Uterus (tissue), 4 donors: ENCODE data around the gene ACOT13. TPM values are rescaled to one million over a fixed set of nuclear protein-coding genes. Genes with fewer than 3 reads are reported as not detected.

ENCODE experiments used
- DNase-seq, 2 donors: peaks; one replicate each; pipeline ENCODE4 v3.0.0-alpha.2; 2019 to 2020
- H3K27ac ChIP-seq, 2 donors: fragments of 200-600 bp; sonication (generic); 1 replicate in 1 of 2; 2 replicates in 1 of 2; pipeline ENCODE4 v1.5.1; 2016 to 2018
- H3K27me3 ChIP-seq, 2 donors: fragments of 200-600 bp; sonication (generic); one replicate each; pipeline ENCODE4 v1.5.1; 2018 to 2019; ENCODE audit warnings: control low read depth in 1 of 2
- H3K36me3 ChIP-seq, 2 donors: fragments of 200-600 bp; sonication (generic); one replicate each; pipeline ENCODE4 v1.5.1; 2019; ENCODE audit warnings: control low read depth in 1 of 2
- H3K4me1 ChIP-seq, 2 donors: fragments of 200-600 bp; sonication (generic); one replicate each; pipeline ENCODE4 v1.5.1; 2018 to 2019; ENCODE audit warnings: control low read depth in 1 of 2
- H3K4me3 ChIP-seq, 2 donors: fragments of 200-600 bp; sonication (generic); 1 replicate in 1 of 2; 2 replicates in 1 of 2; pipeline ENCODE4 v1.5.1; 2018 to 2019; ENCODE audit warnings: mild to moderate bottlenecking in 1 of 2
- H3K9me3 ChIP-seq, 2 donors: fragments of 200-600 bp; sonication (generic); one replicate each; pipeline ENCODE4 v1.5.1; 2019; ENCODE audit warnings: control low read depth in 1 of 2
- CTCF ChIP-seq, 4 experiments: fragments of 200-600 bp in 2 of 4; fragments of 450-650 bp in 2 of 4; sonication (generic) in 2 of 4; IDR thresholded peaks; one replicate each; pipeline ENCODE4 v1.5.1; 2016 to 2019; ENCODE audit warnings: antibody characterized with exemption in 4 of 4, mild to moderate bottlenecking in 2 of 4, moderate library complexity in 1 of 4
- POLR2A ChIP-seq, 2 donors: fragments of 450-650 bp; IDR thresholded peaks; one replicate each; pipeline ENCODE4 v1.6.1; 2016; ENCODE audit warnings: antibody characterized with exemption in 2 of 2, mild to moderate bottlenecking in 1 of 2, moderate library complexity in 1 of 2
- intact Hi-C: fragments of 100-400 bp; cut with DNase I; formaldehyde crosslinking; loops from one replicate; pipeline ENCODE4 v1.15.1; 2023; ENCODE audit warnings: low total_unique reads
- total RNA-seq, 4 donors: library from RNA; depleted of rRNA in 3 of 4; stranded (reverse); fragments of >200 nt in 3 of 4; gene quantifications; one replicate each; pipeline versions ENCODE4 v1.1.0 to v1.2.4, GENCODE V29; 2014 to 2023
- donor health status: DM: yes; HTN: yes; CAD: no.

The ACOT13 gene
- total RNA-seq, 4 donors from 2014 or later, result 3.8 to 10.0 (median 4.2) TPM

GRCh38 chr6:24683297-24684296 is 16.7 kb downstream of the ACOT13 start:
- intact Hi-C loops, result no loop called here
- TF ChIP-seq POLR2A (IDR thresholded peaks at IDR 0.05), result no peak
- no peak for TF ChIP-seq CTCF (IDR thresholded peaks at IDR 0.05)

GRCh38 chr6:24686408-24686807 is 19.5 kb downstream of the ACOT13 start:
- no peaks in the 10 kb centered on the region for H3K27me3 ChIP-seq
- TF ChIP-seq POLR2A (IDR thresholded peaks at IDR 0.05), result no peak
- no peak for TF ChIP-seq CTCF (IDR thresholded peaks at IDR 0.05)
- no peaks in the 10 kb centered on the region for H3K9me3 ChIP-seq
- H3K4me1 ChIP-seq, result no peaks in the 10 kb centered on the region
- no peak overlapping the region for H3K4me3 ChIP-seq
- no peaks in the 10 kb centered on the region for H3K36me3 ChIP-seq
- DNase-seq, result no peak
- no peak overlapping the region for H3K27ac ChIP-seq
- intact Hi-C loops, result no loop called here

More at GRCh38 chr6:24683297-24684296, 16.7 kb downstream of the ACOT13 start:
- no peaks in the 10 kb centered on the region for H3K27me3 ChIP-seq
- no peak overlapping the region for H3K27ac ChIP-seq
- no peaks in the 10 kb centered on the region for H3K36me3 ChIP-seq
- no peaks in the 10 kb centered on the region for H3K9me3 ChIP-seq
- H3K4me1 ChIP-seq, result no peaks in the 10 kb centered on the region
- DNase-seq, result no peak
- H3K4me3 ChIP-seq, result no peak overlapping the region

- no peak for DNase-seq
- Histone ChIP-seq H3K9me3 (no peaks in the 10 kb centered on the region), H3K27me3 (no peaks in the 10 kb centered on the region), H3K4me1 (no peaks in the 10 kb centered on the region), H3K36me3 (no peaks in the 10 kb centered on the region), H3K27ac (no peak overlapping the region), H3K4me3 (no peak overlapping the region)
- intact Hi-C loops, result no loop called here
- TF ChIP-seq POLR2A (IDR thresholded peaks at IDR 0.05), result no peak
- no peak for TF ChIP-seq CTCF (IDR thresholded peaks at IDR 0.05)
These were observed 20.1 kb downstream of the ACOT13 start for GRCh38 chr6:24686946-24687345.

- Histone ChIP-seq H3K9me3 (no peaks in the 10 kb centered on the region), H3K4me3 (no peak overlapping the region), H3K27ac (no peak overlapping the region), H3K27me3 (no peaks in the 10 kb centered on the region), H3K36me3 (no peaks in the 10 kb centered on the region), H3K4me1 (no peaks in the 10 kb centered on the region)
- no peak for DNase-seq
- intact Hi-C loops, result loop anchor here (5.0 kb wide), 1 partner anchor 103 kb away; no protein-coding TSS in a partner anchor
- TF ChIP-seq POLR2A (IDR thresholded peaks at IDR 0.05) (no peak), CTCF (IDR thresholded peaks at IDR 0.05) (no peak)
These were observed 23.1 kb downstream of the ACOT13 start for GRCh38 chr6:24689964-24690363.

GRCh38 chr6:24690593-24690992 is 23.7 kb downstream of the ACOT13 start:
- TF ChIP-seq CTCF (IDR thresholded peaks at IDR 0.05) (no peak), POLR2A (IDR thresholded peaks at IDR 0.05) (no peak)
- intact Hi-C loops, result loop anchor here (5.0 kb wide), 1 partner anchor 103 kb away; no protein-coding TSS in a partner anchor

More at GRCh38 chr6:24690593-24690992, 23.7 kb downstream of the ACOT13 start:
- Histone ChIP-seq H3K36me3 (no peaks in the 10 kb centered on the region), H3K27ac (no peak overlapping the region), H3K9me3 (no peaks in the 10 kb centered on the region), H3K4me3 (no peak overlapping the region), H3K27me3 (no peaks in the 10 kb centered on the region), H3K4me1 (no peaks in the 10 kb centered on the region)
- no peak for DNase-seq
